GM15510 (cell line): Measurements from ENCODE around the gene CHRDL1.

Experiments used
- POLR2A ChIP-seq: IDR thresholded peaks from 3 replicates; pipeline ENCODE4 v1.6.1; 2011; ENCODE audit warnings: borderline replicate concordance; ENCODE audit not compliant: insufficient read length; ENCODE audit errors: extremely low read depth

Gene CHRDL1, protein sequence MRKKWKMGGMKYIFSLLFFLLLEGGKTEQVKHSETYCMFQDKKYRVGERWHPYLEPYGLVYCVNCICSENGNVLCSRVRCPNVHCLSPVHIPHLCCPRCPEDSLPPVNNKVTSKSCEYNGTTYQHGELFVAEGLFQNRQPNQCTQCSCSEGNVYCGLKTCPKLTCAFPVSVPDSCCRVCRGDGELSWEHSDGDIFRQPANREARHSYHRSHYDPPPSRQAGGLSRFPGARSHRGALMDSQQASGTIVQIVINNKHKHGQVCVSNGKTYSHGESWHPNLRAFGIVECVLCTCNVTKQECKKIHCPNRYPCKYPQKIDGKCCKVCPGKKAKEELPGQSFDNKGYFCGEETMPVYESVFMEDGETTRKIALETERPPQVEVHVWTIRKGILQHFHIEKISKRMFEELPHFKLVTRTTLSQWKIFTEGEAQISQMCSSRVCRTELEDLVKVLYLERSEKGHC

DNA sequence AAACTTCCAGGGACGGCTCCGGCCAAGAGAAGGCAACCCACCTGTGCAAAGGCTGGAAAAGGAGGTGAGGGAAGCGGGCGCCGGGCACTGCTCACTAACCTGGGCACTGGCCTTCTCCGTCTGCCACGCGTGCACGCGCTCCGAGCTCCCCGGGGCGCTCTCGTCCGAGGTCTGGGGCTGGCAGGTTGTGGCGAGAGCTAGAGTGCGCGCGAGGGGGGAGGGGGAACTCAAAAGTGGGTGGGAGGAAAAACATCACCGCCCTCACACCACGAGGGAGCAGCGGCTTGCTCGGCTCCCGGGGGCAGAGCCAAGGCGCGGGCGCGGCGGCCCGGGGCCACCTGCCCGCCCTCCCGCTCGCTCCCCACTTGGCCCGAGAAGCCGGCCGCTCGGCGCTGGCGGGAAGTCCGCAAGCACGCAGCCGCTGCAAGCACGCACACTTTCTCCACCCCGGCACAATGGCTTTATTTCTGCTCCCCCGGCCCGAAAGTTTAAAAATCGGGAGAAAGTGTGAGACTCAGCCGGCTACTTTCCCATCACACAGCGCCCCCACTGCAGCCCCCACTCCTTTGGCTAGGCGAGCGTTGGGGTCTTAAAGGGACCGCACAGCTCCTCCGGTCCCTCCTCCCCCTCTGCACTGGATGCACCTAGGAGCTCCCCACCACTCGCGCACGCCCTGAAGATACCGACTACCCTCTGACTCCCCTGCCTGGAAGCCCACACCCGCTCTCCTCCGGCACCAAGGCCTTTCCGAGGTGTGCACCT lies at the start of gene CHRDL1:
Gene CHRDL1, minus strand, starts transcription at position 173 of the 762 bp plus-strand sequence. CDS start 3,636 bp downstream, outside the sequence.
- no peak for TF ChIP-seq POLR2A

DNA sequence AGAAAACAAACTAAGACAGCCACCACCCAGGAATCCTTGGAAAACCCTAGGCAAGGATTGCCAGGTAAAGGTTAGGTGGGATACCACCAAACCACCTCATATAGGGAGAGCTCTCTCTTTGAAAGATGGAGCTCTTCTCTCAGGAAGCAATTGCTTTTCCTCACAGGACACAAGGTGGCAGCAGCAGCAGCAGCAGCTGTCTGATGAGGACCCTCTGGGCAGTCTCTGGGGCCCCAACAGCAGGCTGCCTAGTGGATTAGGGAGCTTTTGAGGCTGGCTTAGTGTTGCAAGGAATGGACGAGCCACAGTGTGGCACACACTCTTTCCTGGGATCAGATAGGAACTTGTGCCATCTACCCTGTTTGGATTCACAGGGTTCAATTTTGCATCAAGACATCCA lies 41.4 kb upstream of the CHRDL1 start:
- no peak for TF ChIP-seq POLR2A

DNA sequence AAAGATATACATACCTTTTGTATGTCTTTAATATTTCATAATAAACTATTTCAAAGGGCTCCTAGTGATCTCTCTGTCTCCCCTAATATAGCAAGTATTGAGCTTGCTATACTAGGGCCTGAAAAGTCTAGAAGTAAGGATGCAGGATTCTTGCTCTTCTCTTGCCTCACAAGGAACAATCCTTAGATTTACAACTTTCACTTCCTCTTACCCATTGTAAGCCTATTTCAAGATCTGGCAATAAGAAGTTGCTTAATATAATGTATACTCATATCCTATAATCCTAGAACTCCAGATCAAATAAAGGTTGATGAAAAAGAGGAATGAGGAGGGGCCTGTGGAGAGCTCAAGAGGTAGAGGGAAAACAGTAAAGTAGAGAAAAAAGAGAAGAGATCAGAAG lies 40.8 kb upstream of the CHRDL1 start:
- no peak for TF ChIP-seq POLR2A

DNA sequence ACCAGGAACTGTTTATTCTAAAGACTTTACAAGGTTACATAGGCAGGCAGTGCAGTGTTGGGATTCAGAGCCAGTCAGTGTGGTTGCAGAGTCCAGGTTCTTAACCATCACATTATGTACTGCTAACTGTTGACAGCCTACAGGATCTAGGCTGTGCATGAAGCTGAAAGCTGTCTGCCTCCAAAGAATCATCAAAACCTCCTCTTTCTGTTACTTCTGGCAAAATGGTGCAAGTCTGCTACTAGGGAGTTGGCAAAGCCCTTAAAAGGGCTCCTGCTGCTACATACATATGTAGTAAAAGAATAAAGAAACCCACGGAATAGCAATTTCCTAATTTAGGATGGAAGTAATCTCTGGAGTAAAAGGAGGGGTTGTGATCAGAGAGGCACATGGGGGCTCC lies 40.4 kb upstream of the CHRDL1 start:
- no peak for TF ChIP-seq POLR2A

DNA sequence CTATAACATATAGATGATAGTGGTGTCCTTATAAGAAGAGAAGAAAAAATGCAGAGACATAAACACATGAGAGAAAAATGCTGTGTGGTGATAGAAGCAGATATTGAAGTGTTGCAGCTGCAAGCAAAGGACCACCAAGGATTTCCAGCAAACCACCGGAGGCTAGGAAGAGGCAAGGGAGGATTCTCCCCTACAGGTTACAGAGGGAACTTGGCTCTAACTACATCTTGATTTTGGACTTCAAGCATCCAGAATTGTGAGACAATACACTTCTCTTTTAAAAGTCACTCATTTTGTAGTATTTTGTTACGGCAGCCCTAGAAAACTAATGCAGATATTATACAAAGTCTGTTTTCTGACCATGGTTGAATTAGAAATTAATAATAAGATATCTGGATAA lies 30.4 kb upstream of the CHRDL1 start:
- no peak for TF ChIP-seq POLR2A

DNA sequence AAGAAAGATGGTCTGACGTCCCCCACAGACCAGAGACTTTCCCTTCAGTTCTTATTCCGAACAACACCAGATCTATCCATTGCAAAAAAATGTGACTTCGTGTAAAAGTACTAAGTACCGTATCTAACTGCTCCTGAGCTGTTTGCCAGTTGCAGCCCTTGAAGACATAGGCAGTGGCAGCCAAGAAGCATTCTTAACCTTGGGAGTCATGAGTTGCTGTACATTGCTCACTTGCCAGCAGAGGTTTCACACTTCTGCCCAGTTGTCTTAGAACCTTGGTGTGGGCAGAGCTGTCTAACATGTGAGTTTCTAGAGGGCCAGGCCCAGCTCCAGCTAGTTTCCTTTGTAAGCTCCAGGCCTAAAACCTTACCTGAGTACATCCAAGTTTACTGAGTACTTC lies 10.5 kb upstream of the CHRDL1 start:
- TF ChIP-seq POLR2A, result no peak

DNA sequence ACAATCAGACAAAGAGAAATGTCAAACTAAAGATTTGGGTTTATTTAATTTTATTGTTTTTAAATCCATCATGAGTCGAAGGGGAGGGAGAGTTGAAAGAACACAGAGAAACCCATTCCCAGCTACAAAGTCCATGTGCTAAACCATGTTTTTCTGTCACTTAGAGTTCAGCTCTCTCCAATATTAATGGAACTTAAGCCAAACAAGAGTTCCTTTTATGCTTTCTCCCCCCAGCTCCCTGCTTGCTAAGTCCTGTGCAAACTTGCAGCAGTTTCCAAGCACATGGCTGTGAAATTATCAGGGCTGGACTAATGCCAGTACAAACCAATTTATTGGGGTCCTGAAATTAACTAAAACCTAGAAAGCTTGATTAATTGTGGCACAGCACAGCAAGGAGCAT lies 9.7 kb upstream of the CHRDL1 start:
- no peak for TF ChIP-seq POLR2A

DNA sequence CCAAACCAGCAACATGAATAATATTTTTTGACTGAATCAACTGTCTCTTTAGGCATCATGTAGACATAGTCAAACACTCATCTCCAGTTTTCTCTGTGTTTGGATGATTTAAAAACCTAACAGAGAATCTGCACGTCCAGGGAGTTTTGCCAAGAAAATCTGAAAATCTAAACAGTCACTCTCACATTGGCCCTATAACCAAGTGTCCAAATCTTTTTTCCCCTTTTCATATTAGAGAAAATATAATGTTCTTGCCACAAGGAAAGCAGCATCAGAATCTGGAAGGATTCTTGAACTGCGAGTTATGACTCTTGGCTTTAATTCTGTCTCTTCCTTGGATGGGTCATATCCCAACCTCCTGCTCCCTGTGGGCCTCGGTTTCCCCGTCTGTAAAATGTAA lies 8.8 kb upstream of the CHRDL1 start:
- TF ChIP-seq POLR2A, result no peak

DNA sequence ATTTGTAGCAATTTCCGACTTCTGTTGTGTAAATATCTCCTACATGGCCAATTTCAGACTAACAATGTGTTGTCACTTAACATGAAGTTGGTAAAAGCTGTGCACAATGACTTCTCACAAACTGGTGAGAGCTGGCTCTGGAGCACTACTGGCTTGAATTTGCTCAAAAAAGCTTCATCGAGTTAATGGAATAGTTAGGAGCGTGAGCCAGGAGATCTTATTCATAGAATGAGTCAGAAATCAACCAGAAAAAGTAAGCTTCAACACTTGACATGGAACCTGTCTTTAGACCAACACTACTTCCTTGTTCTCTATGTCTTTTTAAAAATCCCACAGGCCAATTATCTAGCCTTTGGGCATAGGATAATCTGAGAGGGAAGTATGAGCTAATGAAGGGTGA lies 7.9 kb upstream of the CHRDL1 start:
- no peak for TF ChIP-seq POLR2A

DNA sequence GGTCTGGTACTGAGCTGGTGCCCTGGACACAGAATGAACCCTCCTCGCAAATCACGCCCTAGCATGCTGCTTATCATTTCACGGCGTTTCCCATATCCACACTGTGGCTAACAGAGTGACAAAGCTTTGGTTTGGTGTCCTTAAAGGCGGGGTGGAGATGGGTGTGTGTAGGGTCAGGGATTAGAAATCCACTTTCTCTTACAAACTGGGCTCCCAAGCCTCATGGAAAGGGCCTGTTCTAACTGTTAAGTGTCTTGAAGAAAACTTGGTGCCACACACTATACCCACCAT lies 735 bp upstream of the CHRDL1 start:
- TF ChIP-seq POLR2A, result no peak

DNA sequence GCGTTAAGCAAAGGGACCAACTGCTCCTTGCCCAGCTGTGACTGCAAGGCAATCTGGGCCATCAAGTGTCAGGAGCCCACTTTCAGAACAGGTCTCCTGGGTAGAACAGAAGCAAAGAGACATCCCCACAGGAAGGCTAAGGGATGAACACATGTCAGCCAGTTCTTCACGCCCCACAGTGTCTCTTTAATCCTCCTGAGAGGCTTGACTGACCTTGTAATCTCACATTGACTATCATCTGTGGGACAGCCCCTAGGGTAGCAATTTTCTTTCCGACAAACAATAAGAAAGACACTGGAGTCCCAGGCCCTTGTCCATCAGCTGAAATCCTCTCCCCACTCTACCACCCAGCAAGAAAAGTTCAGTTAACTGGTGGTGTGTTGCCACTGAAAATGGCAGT lies 1.0 kb downstream of the CHRDL1 start:
- TF ChIP-seq POLR2A, result no peak

DNA sequence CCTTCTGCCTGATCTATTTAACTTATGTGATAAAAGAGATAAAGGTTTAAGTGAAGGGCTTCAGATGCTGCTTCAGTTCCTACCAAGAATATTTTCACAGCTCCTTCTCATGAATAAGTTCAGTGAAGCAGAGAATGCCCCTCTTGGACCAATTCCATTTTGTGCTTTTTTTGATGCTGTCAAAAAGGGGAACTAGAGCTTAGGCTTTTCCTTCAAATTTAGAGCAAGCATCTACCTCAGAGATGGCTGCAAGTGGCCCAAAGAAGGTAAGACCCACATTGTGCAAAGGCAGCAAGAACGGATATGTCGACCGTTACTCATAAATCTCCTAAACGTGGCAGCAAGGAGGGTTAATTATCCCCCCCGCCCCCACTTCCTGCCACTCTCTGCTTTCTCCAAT lies 4.5 kb downstream of the CHRDL1 start:
- no peak for TF ChIP-seq POLR2A

DNA sequence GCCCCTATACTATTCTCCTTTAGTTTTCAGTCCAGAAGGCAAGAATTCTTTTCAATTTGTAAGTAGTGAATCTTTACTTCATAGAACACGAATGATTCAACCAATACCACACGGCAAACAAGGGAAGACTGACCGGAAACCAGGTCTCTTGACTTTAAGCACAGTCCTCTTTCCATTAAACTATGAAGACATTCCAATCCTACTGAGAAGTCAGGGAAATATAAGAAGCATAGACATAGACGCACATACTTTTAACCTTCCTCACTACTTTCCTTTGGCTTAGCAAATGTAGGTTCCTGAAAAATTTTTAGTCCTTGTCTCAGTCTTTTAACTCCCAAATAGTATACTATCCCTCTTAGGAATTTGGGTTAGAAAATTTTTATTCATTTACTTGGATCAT lies 9.1 kb downstream of the CHRDL1 start:
- no peak for TF ChIP-seq POLR2A

DNA sequence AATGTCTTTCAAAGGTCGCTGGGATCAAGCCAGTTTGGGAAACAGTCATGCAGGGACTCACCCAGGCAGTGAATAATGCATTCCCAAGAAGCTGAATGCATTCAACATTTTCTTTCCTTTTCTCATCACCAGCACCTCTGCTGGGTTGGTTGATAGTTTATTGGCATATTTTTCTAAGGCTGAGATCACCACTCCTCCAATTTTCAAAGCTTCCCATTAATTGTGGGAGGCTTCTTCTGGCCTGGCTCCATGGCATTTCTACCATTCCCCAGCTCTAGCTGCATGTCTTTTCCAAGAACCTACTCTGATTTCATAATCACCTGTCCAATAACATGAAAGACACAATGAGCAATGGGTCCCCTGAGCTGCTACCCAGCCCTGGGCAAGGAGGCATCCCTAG lies 35.8 kb downstream of the CHRDL1 start:
- TF ChIP-seq POLR2A, result no peak

DNA sequence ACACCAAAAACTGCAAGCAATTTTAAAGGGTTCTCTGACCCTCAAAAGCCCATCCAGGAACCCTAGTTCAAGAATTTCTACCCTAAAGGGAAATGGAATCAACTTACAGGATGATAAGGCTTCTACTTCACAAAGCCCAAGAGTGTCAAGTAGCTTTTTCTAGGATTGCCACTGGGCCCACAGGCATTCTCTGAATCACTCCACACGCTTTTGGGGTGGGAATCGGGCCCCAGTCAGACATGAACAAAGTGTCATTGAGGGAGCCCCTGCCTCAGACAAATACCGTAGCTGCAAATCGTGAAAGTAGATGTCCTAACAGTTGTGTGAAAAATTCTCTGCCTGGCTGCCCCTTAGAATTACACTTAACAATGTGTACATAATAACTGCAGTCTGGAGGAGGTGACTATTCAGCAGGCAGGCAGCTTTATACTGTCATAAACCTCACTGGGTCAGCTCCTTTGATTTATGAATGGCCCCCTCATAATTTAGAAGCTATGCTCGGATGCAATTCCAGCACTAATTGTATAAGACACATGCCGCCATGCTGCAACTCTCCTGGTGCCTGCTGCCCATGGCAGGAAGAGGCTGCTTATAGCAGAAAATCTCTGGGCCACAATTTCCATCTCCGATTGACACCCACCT lies 36.7 kb downstream of the CHRDL1 start:
- no peak for TF ChIP-seq POLR2A
